Activated T-helper 1 cell treated with anti-CD3 and anti-CD28 coated beads, Interleukin-12 subunit alpha, Interleukin-12 subunit beta, Interleukin-2, Interleukin-4 antibody, amounts not matched to agents 30 ng/mL and 10 ng/mL and 1 ng/mL, durations not matched to agents 14 hours and 24 hours and 36 hours (primary cell): ENCODE measurements around the gene ZDHHC8. TPM values are rescaled to one million over a fixed set of nuclear protein-coding genes. Genes with fewer than 3 reads are reported as not detected.

Experiments used
- DNase-seq: peaks from one replicate; pipeline ENCODE4 v3.0.0; 2021; ENCODE audit warnings: low spot score
- H3K27ac Mint-ChIP-seq: one replicate; pipeline ENCODE4 v1.8.0; 2021; ENCODE audit warnings: mild to moderate bottlenecking, mixed read lengths
- H3K27me3 Mint-ChIP-seq: one replicate; pipeline ENCODE4 v1.8.0; 2022; ENCODE audit warnings: mild to moderate bottlenecking, moderate library complexity, mixed read lengths; ENCODE audit not compliant: insufficient read depth
- H3K36me3 Mint-ChIP-seq: one replicate; pipeline ENCODE4 v1.8.0; 2021; ENCODE audit warnings: low read depth, mixed read lengths
- H3K4me1 Mint-ChIP-seq: one replicate; pipeline ENCODE4 v1.8.0; 2021; ENCODE audit warnings: low read depth, mixed read lengths
- H3K4me3 Mint-ChIP-seq: one replicate; pipeline ENCODE4 v1.8.0; 2021; ENCODE audit warnings: mild to moderate bottlenecking, moderate library complexity, mixed read lengths
- H3K9me3 Mint-ChIP-seq: one replicate; pipeline ENCODE4 v1.8.0; 2021; ENCODE audit warnings: mixed read lengths
- intact Hi-C: fragments of 100-400 bp; cut with micrococcal nuclease; formaldehyde crosslinking; loops from one replicate; pipeline ENCODE4 v1.15.1; 2024
- total RNA-seq: library from RNA; stranded (reverse); gene quantifications from 2 replicates; pipeline ENCODE4 v1.2.3, GENCODE V29; 2022

ZDHHC8 gene
- total RNA-seq, 1 donor from 2014 or later: 83.9 TPM

DNA sequence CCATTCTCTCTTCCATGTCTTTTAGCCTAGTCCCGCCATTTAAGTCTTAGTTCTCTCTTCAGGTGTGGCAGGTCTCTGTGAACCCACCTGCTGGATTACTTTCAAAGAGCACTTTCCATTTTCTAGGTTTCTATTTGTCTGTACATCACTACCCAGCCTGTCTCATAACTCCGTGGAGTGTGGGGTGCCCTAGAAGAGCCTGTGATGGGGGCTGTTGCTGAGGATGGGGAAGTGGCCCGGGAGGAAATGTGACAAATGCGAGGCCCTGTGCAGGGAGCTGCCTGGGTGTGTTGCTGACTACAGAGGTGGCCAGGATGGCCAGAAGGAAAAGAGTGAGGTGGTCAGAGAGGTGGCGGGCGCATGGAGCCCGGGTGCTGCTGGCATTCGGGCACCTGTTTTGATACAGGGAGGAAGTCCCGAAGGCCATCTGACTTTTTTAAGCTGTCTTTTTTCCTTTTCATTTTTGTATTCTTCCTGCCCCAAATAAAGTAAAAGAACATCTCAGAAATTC is 40.8 kb upstream of the ZDHHC8 start:
- DNase-seq: no peak
- Mint-ChIP-seq H3K4me1 (peaks cover 30% of the 10 kb centered on the region), H3K36me3 (peaks cover 58% of the 10 kb centered on the region), H3K9me3 (peaks cover under 1% of the 10 kb centered on the region), H3K27ac (no peak overlapping the region), H3K4me3 (no peak overlapping the region), H3K27me3 (no peaks in the 10 kb centered on the region)
- intact Hi-C loops: no loop called here

DNA sequence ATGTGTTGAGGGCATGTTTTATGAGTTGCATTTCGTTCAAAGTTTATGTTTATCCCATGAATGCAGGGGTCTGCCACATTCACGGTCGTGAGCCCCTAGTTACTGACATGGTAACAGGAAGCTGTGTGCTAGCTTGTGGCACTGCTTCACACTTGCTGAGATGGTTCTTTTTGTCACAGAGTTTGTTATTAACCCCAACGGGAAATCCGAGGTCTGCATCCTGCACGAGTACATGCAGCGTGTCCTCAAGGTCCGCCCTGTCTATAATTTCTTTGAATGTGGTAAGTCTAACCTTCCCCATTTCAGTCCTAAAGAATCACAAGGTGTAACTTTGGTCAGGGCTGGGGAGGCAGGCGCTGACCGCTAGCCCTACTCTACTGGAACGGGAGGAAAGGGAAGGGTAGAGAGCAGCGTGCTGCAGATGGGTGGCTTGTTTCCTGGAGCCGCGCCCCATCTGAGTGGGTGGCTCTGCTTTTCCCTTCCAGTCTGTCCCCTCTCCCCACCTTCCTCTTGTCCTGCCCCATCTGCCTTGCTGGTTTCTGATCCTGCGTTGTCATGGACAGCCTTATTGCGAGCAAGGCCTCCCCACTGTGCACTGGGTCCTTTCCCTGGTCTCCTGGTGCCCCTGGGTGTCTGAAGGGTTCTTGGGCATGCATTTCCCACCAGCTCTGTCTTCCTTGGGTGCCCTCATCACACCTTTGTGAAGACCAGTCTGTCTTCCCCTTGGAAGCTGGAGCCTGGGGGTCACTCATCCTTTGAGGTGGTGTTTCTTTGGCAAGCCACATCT is 39.7 kb upstream of the ZDHHC8 start:
- intact Hi-C loops: no loop called here
- Mint-ChIP-seq H3K36me3 (peaks cover 61% of the 10 kb centered on the region), H3K4me3 (no peak overlapping the region), H3K9me3 (peaks cover 5% of the 10 kb centered on the region), H3K4me1 (peaks cover 40% of the 10 kb centered on the region), H3K27ac (no peak overlapping the region), H3K27me3 (no peaks in the 10 kb centered on the region)
- no peak for DNase-seq

DNA sequence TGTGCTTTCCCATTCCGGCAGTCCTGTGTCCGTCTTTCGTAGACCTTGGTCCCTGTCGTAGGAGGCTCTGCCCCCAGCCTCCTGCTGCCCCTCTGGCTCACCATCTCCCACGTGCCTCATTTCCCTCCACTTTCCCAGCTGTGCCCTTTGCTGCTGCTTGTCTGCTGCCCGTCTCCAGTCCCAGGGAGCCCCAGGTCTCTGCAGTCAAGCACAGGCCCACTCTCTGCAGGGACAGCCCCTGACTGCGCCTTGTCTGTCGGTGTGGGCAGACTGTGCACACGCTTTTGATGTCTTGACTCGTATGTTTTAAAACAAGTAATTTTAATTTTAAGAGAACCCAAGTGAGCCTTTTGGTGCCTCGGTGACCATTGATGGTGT is 39.1 kb upstream of the ZDHHC8 start:
- H3K36me3 Mint-ChIP-seq: peaks cover 61% of the 10 kb centered on the region
- no peak for DNase-seq
- H3K27me3 Mint-ChIP-seq: no peaks in the 10 kb centered on the region
- no peak overlapping the region for H3K4me3 Mint-ChIP-seq
- intact Hi-C loops: no loop called here
- peaks cover 5% of the 10 kb centered on the region for H3K9me3 Mint-ChIP-seq
- no peak overlapping the region for H3K27ac Mint-ChIP-seq
- H3K4me1 Mint-ChIP-seq: peaks cover 40% of the 10 kb centered on the region

DNA sequence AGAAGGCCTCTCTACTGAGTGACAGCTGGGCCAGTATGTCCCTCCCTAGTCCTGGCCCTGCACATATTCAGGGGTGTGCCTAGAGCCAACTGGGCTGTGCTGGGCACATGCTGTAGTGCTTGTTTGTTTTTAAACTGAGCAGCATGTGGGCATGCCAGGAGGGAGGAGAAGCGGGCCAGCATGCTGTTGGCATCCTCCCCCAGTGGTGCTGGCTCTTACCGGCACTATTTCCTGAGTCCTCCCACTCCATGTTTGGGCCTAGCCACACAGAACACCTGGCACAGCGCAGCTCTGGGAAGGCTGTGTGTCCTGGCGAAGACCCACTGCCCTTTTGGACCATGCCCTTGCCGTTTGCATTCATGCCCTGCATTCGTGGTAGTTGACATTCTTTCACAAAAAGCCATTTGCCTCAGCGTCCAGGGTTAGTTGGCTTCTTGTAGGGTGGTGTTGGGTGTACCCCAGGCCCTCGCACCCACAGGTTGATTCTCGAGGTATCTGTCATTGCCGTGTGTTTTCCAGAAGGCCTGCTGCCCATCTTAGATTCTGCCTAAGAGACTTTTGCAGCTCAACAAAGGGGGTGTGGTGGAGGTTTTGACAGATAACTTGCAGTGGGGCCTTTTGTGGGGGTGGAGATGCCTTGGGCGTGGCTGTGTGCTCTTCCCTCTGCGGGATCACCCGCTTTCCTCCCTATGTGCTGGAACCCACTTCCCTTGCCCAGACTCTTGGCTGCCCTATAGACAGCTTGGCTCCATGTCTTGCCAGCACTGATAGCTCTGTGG is 38.0 kb upstream of the ZDHHC8 start:
- intact Hi-C loops: no loop called here
- DNase-seq: no peak
- Mint-ChIP-seq H3K36me3 (peaks cover 63% of the 10 kb centered on the region), H3K4me1 (peaks cover 45% of the 10 kb centered on the region), H3K9me3 (peaks cover 5% of the 10 kb centered on the region), H3K4me3 (no peak overlapping the region), H3K27ac (peak overlapping the region; percentile 31), H3K27me3 (no peaks in the 10 kb centered on the region)

DNA sequence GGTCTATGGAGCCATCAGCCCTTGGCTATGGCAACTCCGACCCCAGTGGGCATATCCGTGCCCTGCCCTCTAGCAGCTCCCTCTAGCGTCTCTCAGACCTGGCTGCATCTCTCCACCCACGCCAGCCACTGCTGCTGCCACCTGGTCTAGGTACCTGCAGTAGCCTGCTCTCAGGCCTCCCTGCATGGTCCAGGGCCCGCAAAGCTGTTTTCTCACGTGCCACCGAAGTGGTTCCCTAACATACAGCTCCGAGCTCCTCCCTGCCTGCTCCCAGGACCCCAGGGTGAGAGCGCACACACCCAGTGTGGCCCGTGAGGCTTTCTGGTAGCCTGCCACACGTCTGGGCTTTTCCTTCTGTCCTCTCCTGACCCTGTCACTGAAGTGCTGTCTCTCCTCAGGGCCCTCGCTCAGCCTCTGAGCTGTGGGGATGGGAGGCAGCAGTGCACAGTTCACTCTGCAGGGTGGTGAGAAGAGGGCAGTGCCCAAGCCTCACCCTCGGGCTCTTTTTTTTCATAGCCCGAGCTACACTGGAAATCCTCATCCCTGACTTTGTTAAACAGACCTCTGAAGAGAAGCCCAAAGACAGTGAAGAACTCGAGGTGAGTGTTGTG is 37.3 kb upstream of the ZDHHC8 start:
- Mint-ChIP-seq H3K36me3 (peaks cover 69% of the 10 kb centered on the region), H3K4me1 (peaks cover 47% of the 10 kb centered on the region), H3K27ac (peak overlapping the region; percentile 31), H3K4me3 (no peak overlapping the region), H3K27me3 (no peaks in the 10 kb centered on the region), H3K9me3 (peaks cover 5% of the 10 kb centered on the region)
- DNase-seq: no peak
- intact Hi-C loops: no loop called here

DNA sequence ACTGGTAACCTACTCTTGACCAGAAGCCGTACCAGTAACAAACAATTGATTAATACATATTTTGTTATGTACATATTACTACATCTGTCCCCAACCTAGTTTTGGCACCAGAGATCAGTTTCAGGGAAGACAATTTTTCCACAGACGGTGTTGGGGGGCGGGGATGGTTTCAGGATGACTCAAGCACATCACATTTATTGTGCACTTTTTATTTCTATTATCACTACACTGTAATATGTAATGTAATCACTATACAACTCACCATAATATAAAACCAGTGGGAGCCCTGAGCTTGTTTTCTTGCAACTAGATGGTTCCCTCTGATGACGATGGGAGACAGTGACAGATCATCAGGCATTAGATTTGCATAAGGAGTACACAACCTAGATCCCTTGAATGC is 36.1 kb upstream of the ZDHHC8 start:
- DNase-seq: no peak

DNA sequence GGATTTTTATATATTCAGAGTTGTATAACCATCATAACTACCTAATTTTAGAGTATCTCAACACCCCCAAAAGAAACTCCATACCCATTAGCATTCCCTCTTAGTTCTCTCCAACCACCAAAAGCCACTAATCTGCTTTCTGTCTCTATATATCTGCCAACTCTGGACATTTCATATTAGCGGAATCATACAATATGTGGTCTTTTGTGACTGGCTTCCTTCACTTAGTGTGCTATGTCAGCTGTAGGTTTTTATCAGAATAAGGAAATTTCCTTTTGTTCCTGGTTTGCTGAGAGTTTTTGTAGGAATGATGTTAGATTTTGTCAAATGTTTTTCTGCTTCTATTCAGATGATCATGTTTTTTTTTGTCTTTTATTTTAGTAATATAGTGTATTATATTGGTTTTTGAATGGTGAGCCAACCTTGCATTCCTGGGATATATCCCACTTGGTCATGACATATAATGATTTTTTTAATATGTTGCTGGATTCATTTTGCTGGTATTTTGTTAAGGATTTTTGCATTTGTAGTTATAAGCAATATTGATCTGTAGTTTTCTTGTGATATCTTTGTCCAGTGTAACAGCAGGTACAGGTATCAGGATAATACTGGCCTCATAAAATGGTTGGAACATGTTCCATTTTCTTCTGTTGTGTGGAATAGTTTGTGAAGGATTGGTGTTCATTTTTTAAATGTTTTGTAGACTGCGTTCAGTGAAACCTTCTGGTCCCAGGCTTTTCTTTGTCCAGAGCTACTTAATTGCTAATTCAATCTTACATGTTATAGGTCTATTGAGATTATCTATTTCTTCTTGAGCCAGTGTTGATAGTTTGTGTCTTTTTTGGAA is 34.8 kb upstream of the ZDHHC8 start:
- Mint-ChIP-seq H3K27ac (no peak overlapping the region), H3K4me3 (no peak overlapping the region), H3K9me3 (peaks cover 5% of the 10 kb centered on the region), H3K27me3 (no peaks in the 10 kb centered on the region), H3K36me3 (peaks cover 66% of the 10 kb centered on the region), H3K4me1 (peaks cover 66% of the 10 kb centered on the region)
- intact Hi-C loops: no loop called here
- DNase-seq: no peak

More for the DNA sequence above, 36.1 kb upstream of the ZDHHC8 start:
- H3K4me3 Mint-ChIP-seq: peak overlapping the region; percentile 51
- peaks cover 57% of the 10 kb centered on the region for H3K4me1 Mint-ChIP-seq
- peaks cover 5% of the 10 kb centered on the region for H3K9me3 Mint-ChIP-seq
- H3K36me3 Mint-ChIP-seq: peaks cover 72% of the 10 kb centered on the region
- intact Hi-C loops: no loop called here
- H3K27ac Mint-ChIP-seq: peak overlapping the region; percentile 80
- no peaks in the 10 kb centered on the region for H3K27me3 Mint-ChIP-seq

DNA sequence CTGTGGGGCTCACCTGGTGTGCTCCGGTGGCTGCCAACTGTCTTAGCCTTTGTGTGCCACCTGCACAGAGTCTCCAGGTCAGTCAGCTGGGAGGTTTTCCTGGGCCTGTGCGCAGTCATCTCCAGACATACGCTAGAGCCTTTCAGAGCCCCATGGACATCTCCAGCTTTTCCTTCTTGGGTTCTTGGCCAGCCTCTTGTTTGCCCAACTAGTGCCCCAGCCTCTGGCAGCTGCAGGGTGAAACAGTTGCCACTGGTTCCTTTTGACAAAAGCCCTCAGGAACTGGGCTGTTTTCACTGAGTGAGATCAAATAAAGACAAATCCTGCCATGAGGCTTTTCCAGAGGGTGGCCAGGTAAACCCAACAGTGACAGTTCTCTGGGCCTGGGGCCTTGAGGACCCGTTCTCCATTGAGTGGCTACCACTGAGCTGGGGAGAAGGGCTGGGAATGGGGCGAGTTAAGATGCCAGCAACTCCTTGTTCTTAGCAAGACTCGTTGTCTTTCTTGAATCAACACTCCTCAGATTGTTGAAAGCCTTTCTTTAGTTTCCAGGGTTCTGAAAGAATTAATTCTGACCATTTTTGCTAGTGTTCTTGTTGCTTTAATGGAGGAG is 32.4 kb upstream of the ZDHHC8 start:
- intact Hi-C loops: no loop called here
- peaks cover 69% of the 10 kb centered on the region for H3K36me3 Mint-ChIP-seq
- H3K4me1 Mint-ChIP-seq: peaks cover 82% of the 10 kb centered on the region
- H3K4me3 Mint-ChIP-seq: peak overlapping the region; percentile 22
- no peak for DNase-seq
- peaks cover 5% of the 10 kb centered on the region for H3K9me3 Mint-ChIP-seq
- no peaks in the 10 kb centered on the region for H3K27me3 Mint-ChIP-seq
- H3K27ac Mint-ChIP-seq: peak overlapping the region; percentile 91

DNA sequence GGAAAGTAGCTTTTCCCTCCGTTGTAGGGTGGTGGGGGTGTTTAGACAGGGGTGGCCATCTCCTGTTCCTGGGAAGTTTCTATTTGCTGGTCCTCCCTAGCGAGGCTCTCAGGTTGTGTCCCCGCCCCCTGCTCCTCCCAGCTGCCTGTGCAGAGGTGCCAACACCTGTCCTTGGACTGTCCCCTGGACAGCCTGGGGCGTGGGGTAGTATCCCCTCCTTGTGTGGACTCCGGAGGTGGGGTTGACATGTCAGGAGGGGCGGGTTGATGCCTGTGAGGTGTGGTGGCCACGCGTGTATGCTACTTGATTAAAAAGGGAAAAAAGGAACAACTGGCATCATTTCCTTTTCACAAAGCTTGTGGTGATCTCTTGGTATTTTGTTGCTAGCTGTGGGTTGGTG is 30.0 kb upstream of the ZDHHC8 start:
- Mint-ChIP-seq H3K9me3 (no peaks in the 10 kb centered on the region), H3K27ac (peak overlapping the region; percentile 80), H3K4me1 (peaks cover 63% of the 10 kb centered on the region), H3K36me3 (peaks cover 57% of the 10 kb centered on the region), H3K27me3 (no peaks in the 10 kb centered on the region), H3K4me3 (peak overlapping the region; percentile 7)
- DNase-seq: no peak
- intact Hi-C loops: loop anchor here (2.0 kb wide), 1 partner anchor 81 kb away; the partner anchor contains the start of gene TANGO2

DNA sequence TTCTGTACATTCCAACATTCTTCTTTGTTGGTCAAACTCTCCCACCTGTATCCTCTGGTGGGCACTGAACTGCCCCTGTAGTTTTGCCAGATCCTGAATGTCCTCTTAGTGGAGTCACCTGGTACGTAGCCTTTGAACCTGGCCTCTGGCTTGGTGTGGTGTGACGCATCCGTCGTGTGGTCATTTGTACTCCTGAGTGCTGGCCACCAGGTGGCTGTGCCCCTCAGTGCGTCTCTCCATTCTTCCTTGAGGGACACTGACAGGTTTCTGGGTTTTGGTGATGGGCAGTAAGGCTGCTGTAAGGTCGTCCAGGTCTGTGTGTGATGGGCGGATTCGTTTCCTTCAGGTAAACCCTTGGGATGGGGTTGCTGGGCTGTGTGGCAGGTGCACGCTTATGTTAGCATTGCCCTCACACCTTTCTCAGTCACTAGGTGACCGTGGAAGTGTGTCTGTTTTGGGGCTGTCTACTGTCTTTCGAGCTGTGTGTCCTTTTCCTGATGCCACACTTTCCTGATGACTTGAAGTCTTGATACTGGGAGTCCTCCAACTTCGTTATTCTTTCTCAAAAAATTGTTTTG is 29.3 kb upstream of the ZDHHC8 start:
- Mint-ChIP-seq H3K4me3 (peak overlapping the region; percentile 54), H3K9me3 (no peaks in the 10 kb centered on the region), H3K27ac (peak overlapping the region; percentile 80), H3K27me3 (no peaks in the 10 kb centered on the region), H3K4me1 (peaks cover 62% of the 10 kb centered on the region), H3K36me3 (peaks cover 50% of the 10 kb centered on the region)
- intact Hi-C loops: no loop called here
- DNase-seq: no peak

DNA sequence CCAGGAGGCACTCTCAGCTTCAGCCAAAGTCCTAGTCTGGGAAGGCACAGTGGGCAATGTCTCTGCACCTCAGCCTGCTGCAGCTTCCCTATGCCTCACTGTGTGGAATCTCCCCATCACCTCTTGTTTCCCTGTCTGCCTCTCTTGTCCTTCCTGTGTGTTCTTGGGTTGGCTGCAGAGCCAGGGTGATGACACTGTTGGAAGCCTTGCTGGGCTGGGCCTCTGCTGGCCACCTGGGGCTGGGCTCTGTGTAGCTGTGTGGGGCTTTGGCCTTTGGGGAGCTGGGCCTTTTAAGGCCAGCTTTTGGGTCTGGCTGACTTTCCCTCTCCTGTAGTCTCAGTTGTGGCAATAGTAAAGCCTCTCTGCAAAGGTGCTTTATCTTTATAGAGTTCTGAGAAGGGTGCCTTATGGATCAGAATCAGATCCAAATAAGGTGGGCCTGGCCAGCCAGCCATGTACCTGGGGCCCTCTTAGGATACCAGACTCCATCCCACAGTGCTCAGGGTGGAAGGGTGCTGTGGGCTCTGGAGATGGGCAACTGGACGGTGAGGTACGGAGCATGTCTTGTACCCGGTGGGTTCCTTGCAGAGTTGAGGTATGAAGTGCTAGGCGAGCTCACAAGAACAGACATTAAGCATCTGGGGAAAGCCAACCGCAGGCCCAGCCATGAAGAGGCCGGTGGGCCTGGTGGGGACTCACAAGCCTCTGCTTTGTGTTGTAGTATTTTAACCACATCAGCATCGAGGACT is 26.0 kb upstream of the ZDHHC8 start:
- H3K4me3 Mint-ChIP-seq: no peak overlapping the region
- no peaks in the 10 kb centered on the region for H3K27me3 Mint-ChIP-seq
- H3K9me3 Mint-ChIP-seq: no peaks in the 10 kb centered on the region
- intact Hi-C loops: no loop called here
- peaks cover 32% of the 10 kb centered on the region for H3K36me3 Mint-ChIP-seq
- no peak for DNase-seq
- peaks cover 41% of the 10 kb centered on the region for H3K4me1 Mint-ChIP-seq
- H3K27ac Mint-ChIP-seq: no peak overlapping the region
